GM21619 (cell line): ENCODE data around the gene TFF1.

Experiments
- ATAC-seq: cut with Tn5 transposase; IDR thresholded peaks from one replicate; pipeline ENCODE4 v1.9.1; 2021; ENCODE audit not compliant: unreplicated experiment

Gene TFF1

GRCh38 chr21:42362700-42363099 is 3.6 kb downstream of the TFF1 start:
- ATAC-seq, result no peak

GRCh38 chr21:42362198-42362597 is 4.1 kb downstream of the TFF1 start:
- no peak for ATAC-seq

GRCh38 chr21:42361286-42361685 is 5.0 kb downstream of the TFF1 start:
- ATAC-seq, result no peak

GRCh38 chr21:42360317-42360716 is 6.0 kb downstream of the TFF1 start:
- no peak for ATAC-seq

GRCh38 chr21:42358937-42359336 is 7.4 kb downstream of the TFF1 start:
- no peak for ATAC-seq

GRCh38 chr21:42358261-42358660 is 8.1 kb downstream of the TFF1 start:
- no peak for ATAC-seq

- no peak for ATAC-seq
These were observed 9.0 kb downstream of the TFF1 start for GRCh38 chr21:42357307-42357706.

- no peak for ATAC-seq
These were observed 9.7 kb downstream of the TFF1 start for GRCh38 chr21:42356650-42357049.

- no peak for ATAC-seq
These were observed 10.3 kb downstream of the TFF1 start for GRCh38 chr21:42356046-42356445.

GRCh38 chr21:42353623-42354022 is 12.7 kb downstream of the TFF1 start:
- ATAC-seq, result no peak

- ATAC-seq, result no peak
These were observed 13.8 kb downstream of the TFF1 start for GRCh38 chr21:42352441-42353095.

- ATAC-seq, result no peak
These were observed 14.5 kb downstream of the TFF1 start for GRCh38 chr21:42351626-42352440.

GRCh38 chr21:42350927-42351426 is 15.4 kb downstream of the TFF1 start, which contains the start of gene TFF2:
TSS of gene TFF2 (minus strand) at chr21:42350994. CDS start at chr21:42350957, 37 bp downstream.
- ATAC-seq, result no peak

GRCh38 chr21:42350318-42350910 is 15.9 kb downstream of the TFF1 start:
- ATAC-seq, result no peak

- no peak for ATAC-seq
These were observed 16.7 kb downstream of the TFF1 start for GRCh38 chr21:42349420-42350317.

- no peak for ATAC-seq
These were observed 17.6 kb downstream of the TFF1 start for GRCh38 chr21:42348762-42349161.

- no peak for ATAC-seq
These were observed 18.6 kb downstream of the TFF1 start for GRCh38 chr21:42347601-42348327.

- no peak for ATAC-seq
These were observed 19.3 kb downstream of the TFF1 start for GRCh38 chr21:42346866-42347600.

GRCh38 chr21:42346441-42346840 is 19.9 kb downstream of the TFF1 start:
- no peak for ATAC-seq
